HG03175 (cell line): ENCODE measurements around the gene FLT1.

Source experiments
- ATAC-seq: cut with Tn5 transposase; IDR thresholded peaks from one replicate; pipeline ENCODE4 v1.9.1; 2021; ENCODE audit warnings: mild to moderate bottlenecking, moderate library complexity; ENCODE audit not compliant: unreplicated experiment

Gene FLT1

DNA sequence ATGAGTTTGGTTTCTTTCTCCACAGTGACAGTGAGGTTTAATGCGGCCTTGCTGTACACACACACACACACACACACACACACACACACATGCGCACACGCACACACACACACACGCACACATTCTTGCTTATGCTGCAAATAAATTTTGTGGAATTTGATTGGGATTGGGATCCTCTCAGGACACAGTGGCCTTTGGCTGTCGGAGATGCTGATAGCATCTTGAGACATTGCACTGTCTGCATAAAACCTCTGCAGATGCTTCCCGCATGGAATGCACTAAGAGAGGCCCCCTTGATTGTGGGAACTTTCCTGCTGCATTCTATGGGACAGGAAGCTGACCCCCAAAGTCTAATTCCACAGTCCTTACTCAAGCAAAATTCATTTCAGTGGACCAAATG, 145.6 kb downstream of the FLT1 start:
- no peak for ATAC-seq

DNA sequence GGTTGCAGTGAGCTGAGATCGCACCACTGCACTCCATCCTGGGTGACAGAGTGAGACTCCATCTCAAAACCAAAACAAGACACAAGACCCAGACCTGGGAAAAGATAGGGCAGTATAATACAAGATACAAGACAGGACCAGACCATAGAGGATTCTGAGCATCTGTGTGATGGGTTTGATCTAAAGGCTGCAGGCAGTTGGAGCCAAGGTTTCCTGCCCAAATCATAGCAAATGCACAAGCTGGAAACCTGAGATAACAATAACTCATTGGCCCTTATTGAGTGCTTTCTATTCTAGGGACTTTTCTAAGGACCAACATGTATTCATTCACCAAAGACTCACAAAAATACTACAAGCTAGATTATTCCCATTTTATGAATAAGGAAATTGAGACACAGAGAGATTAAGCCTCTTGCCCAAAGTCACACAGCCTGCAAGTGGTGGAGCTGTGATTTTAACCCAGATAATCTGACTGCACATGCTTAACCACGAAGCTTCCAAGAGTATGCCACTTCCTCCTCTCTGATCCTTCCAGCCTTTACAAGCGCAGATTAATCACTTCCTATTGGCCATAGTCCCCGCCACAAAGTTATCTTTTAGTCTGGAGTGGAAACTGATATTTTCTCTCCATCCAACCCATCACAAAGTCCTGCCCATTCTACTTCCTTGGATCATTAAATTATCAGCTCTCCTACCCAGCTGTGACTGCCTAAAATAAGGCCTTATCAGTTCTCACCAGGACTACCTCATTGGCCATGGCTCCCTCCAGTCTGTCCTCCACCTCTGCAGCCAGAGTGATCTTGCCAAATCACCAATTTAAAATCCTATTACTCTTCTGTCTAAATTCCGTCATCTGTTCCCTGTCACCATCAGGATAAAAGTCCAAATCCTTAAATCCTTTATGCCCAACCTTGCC, 147.2 kb downstream of the FLT1 start:
- no peak for ATAC-seq

DNA sequence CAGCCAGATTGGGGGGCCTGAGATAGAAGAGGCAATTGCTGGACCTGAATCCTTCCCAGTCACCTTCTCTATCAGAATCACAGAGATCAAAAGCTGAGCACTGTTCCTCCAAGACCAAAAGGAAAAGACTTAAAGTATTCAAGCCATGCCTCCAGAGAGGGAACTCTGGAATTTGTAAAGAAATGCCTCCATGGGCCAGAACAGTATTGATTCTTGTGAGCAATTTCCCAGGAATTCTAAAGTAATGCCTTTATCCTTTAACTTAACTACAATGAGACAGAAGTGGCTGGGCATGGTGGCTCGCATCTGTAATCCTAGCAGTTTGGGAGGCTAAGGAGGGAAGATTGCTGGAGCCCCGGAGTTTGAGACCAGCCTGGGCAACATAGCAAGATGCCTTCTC, 148.8 kb downstream of the FLT1 start:
- no peak for ATAC-seq

DNA sequence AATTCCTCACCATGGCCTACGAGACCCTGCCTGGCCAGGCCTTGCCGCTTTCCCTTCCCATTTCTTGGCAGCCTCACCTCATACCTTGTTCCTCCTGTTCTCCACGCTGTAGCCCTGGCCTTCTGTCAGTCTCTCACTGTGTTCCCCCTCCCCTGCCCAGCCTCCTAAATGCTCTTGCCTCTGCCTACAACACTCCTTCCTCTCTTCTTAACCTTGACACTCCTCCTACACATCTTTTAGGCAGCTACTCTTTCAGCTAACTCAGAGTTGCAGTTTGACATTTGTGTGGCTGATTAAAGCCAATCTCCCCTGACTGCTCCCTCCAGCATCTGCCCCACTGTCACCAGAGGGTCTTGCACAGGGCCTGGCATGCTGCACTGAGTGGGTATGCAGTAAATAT, 150.8 kb downstream of the FLT1 start:
- no peak for ATAC-seq

DNA sequence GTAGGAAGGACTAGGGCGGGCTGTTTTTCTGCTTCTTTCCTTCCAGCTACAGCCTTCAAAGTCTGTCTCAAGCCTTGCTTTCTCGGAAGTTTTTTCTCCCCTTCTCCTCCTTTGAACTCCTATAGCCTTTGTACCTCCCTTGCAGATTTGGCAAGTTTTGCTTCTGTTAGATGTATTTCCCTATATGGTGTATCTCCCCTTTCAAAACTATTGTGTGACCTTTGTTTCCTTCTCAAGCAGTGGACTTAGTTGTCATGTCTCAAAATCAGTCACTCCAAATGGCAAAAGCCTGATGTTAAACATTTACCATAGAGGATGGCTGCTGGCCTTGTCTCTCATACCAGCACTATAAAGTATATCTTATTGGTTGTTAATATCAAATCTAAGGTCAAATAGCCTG, 152.7 kb downstream of the FLT1 start:
- no peak for ATAC-seq

DNA sequence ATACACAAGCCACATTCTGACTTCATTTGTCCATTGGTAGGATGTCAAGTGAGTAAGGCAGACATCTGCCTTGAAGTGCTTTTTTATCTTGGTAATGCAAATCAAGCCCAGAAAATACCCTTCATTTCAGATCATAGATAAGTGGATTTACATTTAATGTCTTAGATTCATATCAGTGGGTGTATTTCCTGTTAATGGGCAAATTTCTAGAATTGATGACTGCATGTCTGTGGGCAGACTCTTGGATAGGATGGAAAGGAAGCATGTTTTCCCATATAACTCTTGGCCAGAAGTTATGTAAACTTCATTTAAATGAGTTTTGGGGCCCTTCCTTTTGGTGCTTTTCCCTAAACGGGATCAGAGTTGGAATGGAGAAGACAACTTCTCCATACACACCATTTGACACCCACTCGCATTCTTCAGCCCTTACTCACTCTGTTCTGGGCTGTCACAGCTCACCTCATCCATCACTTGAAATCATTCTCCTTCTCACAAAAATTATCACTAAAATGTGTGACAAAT, 154.6 kb downstream of the FLT1 start:
- ATAC-seq, result no peak

DNA sequence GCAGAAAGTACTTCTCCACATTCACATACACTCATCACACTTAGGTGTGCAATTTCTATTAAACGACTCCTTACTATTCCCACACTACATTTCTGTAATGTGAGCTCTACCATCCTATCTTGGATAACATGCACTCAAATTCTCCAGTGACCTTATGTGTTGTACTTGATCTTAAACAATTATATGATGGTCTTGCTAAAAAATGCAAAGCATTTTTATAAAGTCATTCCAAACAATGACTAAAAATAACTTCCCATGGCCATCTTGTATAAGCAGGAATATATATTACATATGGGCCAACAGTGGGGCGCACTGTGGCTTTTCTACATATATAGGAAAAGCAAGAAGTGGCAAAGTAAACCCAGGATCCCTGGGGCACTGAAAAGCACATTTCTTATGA, 155.5 kb downstream of the FLT1 start:
- ATAC-seq, result no peak

DNA sequence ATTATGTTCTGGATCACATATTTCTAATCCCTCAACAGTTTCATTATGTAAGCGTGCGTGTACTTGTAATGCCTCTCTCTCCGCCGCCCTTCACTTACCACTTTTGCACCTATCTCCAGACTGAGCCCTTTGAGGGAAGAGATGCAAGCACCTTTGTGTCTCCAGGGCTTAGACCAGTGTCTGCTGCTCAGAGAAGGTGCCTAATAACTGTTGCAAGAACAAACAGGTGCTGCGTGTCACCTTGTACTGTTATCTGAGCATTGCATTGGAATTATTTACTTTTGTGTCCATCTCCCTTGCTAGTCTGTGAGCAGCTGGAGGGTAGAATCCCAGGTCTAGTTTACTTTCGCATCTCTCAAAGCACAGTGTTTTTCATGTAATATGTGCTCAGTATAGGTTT, 156.2 kb downstream of the FLT1 start:
- no peak for ATAC-seq

DNA sequence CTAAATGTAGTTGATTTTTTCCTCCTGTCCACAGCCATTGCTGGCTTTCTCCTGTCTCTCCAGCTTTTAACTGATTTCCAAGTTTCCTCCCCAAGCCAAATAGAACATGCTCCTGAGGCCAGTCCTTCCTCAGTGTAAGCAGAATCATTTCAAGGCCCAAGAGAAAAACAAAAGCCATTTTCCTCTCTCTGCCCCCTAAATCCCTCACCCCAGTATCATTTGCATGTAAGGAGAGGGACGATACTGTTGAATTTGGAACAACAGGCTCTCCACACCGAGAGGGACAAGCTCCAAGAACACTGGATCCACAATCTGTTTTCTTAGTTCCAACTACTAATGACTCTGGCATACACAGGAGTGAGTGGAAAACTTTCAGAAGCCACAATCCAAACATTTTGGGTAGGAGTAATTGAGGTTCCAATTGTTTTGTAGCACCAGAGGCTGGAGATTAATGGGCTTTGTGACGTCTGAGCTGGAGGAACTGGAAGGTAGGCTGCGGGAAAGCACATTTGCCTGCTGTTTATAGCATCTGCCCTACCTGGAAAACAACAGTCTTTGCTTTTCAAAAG, 156.8 kb downstream of the FLT1 start:
- ATAC-seq, result no peak

DNA sequence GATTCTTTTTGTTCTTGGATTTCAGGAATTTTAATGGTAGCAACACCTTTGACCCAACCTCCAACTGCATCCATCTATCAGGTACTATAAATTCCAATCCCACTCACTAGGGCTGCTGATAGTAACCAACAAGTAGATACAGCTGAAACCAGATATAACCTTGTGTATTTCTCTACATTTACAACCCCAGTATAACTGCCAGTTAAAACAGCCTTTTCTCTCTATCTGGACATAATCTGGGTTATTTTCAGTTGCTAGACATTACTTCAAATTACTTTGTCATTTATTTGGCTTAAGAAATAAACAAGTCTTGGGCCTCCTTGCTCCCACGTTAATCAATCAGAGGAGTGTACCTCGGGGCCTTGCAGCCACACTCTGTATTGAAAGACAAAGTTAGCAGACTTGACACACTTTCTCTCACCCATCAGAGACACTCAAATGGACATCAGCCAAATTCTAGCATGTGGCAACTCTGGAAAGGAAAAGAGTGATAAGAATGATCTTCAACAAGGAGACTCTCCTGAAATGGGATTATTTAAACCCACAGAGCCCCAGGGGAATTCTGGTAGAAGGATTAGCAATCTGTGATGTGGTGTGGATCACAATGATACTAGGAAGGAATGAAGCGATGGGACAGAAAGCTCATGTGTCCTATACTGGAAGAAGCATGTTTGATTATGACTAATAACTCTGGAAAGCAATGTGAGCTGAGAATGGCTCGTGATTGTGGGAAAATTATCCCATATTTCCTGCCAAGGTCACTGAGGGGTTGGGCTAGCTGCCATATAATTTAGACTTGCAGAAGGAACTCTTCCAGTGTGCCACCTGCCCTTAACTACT, 157.5 kb downstream of the FLT1 start:
- no peak for ATAC-seq

DNA sequence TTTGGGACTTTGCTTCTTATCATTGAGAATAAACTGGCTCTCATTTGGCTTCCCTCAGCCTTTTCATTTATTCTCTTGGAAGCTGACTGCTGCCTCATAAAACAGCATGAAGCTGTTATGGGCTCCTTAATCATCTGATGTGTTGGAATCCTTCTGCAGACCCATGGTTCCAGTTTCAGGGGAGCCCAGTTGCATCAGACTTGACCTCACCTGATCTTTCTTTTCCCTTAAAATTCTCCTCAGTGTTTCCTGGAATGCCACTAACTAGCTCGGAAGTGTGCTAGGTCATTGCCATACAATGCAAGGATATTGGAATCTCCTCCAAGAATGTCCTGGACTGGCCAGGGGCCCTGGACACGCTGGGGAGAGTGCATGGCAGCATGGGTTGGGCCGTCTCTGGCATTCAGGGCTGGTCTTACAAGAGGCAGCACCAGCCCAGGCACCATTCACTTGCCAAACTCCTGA, 158.7 kb downstream of the FLT1 start:
- ATAC-seq, result no peak

DNA sequence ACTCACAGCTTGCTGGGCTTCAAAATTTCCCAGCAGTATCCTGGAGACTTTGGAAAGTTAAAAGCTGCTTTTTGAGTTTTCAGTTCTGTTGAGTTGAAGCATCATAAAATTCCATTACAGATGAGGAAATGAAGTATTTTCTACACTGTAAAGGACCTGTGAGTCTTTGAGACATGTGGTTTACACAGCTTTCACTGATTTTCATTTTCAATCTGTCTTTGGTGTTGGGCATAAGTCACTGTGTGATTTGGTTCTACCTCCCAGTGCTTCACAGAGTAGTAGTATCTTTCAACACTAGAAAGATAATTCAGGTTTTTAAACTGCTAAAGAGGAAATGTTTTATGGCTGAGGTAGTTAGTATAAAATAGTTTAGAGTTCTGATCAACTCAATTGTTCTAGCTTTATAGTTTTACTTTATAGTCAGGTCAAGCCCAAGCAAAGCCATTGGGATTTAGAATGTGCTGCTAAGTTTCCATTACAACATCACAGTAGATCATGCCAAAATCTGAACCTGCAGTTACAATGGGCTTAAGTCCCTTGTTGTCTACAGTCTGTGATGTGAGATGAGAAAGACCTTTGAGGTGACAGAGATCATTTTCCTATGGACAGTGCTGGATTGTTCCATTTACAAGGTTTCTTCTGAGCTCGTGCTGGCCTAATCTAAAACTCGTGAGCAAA, 161.6 kb downstream of the FLT1 start:
- ATAC-seq, result no peak

DNA sequence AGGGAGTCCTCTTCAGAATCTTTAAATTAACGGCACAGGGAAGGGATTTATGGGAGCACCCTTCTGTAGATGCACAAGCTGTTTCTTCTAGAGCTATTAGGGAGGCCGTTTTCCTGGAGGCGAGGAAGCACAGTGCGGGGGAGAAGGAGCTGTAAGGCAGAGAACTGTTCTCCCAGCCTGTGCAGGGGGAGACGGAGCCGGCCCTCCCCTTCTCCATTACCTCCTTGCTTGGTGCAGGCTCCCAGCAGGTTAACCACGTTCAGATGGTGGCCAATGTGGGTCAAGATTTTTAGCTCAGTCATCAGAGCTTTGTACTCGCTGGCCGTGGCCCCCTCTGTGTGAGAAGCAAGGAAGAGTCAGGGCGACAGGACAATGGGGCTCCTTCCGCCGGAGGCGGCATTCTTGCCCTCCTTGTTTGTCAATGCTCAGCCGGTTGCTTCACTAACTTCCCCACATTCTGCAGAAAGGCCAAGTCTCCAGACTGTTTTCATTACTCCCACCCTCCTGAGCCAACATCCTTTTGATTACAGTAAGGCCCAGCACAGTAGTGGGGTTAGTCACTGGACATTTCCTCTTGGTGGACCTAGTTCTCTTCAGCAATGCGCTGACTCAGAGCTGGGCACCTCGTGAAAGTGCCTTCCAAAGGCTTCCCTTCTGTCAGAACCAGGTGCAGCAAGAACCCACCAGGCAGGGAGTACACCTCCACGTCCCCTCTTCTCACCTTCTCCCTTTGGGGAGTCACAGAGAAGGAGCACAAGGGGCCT, 165.4 kb downstream of the FLT1 start:
- no peak for ATAC-seq

DNA sequence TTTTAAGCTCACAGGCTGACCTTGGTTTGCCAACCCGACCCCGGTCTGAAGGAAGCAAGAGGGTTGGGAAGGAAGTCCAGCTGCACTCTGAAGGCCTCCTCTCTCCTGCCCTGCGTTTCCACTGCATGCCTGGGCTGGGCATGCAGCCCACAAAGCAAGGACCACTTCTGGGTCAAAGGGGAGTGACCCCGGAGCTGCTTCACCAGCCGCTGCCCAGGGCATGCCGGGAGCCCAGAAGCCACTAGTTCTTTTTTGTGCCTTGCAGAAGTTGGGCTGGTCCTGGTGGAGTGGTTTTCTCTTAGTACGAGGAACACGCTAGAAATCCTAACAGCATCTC, 166.7 kb downstream of the FLT1 start:
- ATAC-seq, result no peak

DNA sequence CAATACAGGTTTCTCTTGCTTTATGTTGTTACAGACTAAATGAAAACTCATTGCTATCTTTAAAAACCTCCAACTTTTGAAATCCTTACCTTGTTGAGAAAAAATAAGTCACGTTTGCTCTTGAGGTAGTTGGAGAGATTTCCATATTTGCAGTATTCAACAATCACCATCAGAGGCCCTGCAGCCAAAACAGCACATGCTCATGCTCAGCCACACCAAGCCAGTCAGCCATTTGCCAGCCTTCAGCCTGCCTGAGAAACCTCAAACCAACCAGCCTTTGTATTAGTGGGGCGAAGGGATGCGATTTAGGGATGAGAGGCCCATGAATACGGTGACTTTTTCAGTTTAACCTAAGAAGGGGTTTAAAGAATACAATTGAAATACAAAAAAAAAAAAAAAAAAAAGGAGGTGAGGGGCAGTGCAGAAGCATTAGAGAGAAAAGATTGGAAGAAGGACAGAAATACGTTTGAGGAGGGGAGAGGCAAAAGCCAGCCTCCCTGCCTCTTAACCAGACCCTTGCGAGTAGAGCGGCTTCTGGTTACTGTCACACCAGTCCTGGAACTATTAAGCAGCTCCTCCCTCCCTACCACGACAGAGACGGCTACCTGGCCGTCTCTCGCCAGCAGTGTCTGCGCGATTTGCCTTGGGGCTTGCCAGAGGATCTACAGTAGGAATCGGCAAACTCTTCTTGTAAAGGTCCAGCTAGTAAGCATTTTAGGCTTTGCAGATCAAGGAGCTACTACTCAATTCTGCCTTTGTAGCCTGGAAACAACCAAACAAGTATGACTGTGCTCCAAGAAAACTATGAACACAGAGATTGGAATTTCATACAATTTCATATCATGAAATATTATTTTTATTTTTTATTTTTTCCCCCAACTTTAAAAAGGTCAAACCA, 167.3 kb downstream of the FLT1 start:
- no peak for ATAC-seq

DNA sequence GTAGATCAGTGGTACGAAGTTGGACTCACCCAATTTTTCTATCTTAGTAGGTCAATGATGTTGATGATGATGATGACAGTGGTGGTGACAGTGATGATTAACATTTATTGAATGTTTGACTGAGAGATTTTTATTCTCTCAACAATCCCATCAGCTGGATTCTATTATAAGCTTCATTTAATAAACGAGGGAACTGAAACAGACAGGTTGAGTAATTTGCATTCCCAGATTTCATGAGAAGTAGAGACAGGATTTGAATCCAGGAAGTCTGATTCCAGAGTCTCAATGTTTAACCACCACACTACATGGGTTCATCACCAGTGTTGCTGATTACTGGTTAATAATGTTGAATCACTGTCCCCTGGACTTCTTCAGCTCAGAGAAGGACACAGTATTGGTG, 168.9 kb downstream of the FLT1 start:
- ATAC-seq, result no peak

DNA sequence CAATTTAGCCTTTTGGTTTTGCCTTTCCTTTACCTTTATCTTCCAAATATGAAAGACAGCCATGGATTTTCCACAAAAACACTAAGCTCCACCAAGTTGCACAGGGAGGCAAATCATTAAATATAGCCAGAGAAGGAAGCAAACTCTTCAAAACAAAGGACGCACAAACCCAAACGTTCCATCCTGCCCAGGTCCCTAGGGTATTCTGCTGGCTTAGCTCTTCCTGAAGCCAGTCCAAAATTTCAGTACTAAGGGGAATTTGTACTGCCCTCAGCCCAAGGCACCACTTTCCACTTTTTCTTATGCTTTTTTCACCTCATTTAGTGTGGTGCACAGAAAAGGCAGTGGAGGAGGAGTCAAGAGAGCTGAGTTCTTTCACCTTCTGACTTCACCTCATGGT, 169.9 kb downstream of the FLT1 start:
- ATAC-seq, result no peak

DNA sequence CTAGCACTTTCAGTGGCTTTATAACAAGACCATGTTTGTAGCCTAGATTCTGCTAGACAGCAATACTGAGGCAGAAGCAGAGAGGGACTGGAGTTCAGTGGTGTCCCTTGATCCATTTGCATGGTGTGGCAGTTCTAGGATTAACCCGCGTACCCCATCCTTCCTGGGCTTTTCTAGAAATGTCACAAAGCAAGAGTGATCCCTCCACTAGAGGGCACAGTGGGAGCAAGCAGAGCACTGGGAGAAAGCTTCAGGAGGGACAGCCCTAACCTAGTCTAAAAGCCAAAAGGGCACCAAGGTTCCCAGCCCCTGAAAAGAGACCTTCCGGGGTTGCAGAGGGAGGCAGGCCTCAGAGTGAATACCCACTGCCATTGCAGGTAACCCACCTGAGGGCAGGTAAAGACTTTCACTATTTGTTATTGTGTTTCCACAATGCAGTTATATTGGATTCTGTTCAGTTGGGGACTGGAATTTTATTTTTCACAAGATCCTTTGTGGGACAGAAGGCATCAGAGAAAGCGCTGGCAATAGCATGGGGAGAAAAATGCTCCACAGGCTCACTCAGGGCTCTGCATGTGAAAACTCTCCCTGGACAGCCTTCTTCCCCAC, 170.6 kb downstream of the FLT1 start:
- ATAC-seq, result no peak
